GM18873 (cell line): Measurements from ENCODE around the gene IKZF2.

ENCODE experiments used
- ATAC-seq: cut with Tn5 transposase; IDR thresholded peaks from one replicate; pipeline ENCODE4 v1.9.1; 2021; ENCODE audit warnings: mild to moderate bottlenecking, moderate library complexity, moderate number of reproducible peaks; ENCODE audit not compliant: unreplicated experiment, low FRiP score

The IKZF2 gene

DNA sequence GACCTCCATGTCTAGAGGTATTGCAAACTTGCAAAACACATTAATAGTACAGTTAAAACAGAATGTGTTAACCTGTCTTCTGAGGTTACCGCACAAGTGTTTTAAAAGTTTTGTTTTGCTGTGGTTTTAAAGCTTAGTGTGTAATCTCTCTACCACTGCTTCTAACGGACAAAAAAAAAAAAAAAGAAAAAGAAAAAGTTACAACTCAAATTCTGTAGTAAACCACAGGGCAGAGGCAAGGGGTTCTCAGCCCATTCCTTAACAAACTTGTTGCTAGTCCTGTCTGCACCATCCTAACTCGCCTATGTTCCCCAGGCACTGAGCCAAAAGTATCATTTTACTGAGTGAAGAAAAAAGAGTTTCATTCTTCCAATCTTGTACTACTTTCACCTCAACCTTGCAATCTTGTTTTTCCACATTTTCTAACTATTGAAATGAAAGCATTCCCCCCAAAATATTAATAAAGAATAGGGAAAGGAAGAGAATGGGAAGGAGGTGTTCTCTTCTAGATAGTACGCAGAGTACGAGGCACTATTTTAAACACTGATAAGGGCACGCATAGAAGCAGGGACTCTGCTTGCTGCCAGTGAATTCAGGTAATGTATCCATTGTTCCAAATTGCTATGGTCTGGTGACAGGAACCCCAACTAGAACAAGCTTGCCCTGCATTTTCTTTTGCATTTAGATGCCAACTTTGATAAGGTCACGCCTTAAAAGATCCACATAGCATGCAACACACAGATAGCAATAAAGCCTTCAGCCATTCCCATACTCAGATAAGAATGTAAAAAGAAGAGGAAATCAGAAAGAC lies 47.1 kb downstream of the IKZF2 start:
- ATAC-seq, result no peak

DNA sequence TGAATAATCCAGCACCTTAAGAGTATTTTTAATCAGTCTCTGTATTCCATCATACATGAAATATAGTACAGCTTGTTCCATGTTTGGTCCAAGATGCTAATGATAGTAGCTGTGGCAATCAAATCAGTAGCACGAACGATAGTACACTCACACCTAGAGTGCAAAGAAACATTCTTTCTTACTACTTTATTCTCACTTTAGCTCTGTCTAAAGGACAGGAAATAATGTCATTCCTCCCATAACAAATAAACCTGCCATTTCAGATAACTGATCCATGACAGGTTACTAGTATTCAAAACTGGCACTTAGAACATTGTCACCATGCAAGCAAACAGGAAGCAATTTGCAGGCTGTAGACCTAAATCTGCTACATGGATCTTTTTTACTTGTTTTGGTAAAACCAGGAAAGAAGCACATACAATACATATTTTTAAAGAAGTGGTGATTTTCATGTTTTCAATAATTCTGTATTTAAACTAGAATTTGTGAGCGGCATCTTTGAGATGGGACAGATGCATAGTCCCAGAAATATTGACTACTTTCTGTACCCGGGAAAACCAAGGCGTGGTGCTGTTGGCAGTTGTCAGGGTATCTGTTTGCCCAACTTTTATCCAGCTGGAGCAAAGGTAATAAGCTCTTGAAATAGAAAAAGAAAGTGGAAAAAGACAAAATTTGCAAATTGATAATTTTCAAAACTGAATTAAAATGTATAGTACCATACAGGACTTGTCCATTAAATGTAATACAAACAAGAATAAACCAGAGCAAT lies 49.5 kb downstream of the IKZF2 start:
- no peak for ATAC-seq

DNA sequence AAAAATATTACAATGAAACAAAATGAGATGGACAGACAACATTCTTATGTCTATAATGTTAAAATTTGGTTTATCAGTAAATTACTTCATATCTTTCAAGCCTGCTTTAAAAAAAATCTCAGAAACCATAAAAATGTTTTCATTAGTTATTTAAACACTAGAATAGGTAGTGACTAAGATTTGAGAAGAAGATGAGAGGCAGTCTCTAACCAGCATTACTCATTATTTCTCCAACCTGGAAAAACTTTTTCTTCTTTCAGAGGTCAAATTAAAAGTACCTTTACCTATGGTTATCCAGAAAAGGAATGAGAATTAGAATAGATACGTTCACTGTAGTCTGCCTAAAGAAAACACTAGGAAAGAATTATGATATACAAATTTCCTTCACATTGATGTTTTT lies 50.3 kb downstream of the IKZF2 start:
- no peak for ATAC-seq

DNA sequence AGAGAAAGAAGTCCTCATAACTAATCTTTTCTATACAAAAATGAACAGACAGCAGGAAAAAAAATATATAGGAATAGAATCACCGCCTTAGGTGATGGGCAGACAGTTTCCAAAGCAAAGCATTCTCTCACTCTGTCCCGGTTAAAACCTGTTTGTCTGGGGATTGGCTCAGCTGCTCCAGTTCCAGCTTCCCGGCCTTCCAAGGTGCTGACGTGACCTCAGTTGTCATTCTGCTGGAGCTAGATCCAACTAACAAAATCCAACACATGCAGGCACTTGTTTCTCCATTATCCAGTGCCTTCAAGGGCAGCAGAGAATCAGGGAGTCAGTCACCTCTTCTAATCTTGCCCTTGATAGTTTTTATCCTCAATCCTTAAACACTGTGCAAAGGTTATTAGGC lies 52.8 kb downstream of the IKZF2 start:
- ATAC-seq, result no peak

DNA sequence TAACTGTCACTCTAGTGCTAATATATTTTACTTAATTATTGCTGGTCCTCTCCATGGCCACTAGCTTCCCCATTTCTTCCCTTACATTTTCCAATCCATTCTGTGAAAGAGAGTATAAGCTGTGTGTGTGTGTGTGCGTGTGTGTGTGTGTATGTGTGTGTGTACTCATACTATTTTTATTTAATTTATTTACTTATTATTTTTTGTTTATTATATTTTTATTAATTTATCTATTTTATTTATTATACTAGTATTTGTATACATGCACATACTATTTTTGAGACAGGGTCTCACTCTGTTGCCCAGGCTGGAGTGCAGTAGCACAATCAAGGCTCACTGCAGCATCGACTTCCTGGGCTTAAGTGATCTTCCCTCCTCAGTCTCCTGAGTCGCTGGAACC lies 59.6 kb downstream of the IKZF2 start:
- no peak for ATAC-seq

DNA sequence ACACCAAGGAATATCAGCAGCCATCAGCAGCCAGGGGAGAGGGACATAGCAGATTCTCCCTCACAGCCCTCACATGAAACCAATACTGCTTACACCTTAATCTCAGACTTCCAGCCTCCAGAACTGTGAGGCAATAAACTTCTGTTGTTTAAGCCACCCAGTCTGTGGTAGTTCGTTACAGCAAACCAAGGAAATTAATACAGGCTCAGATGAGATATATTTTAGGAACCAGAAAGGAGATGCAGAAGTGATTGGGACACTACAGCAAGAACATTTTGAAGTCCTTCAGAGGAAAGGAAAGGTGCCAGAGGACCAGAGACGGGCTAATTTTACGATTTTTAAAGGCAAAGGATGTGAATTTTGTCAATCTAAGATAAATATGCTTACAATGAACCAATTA lies 60.6 kb downstream of the IKZF2 start:
- no peak for ATAC-seq

DNA sequence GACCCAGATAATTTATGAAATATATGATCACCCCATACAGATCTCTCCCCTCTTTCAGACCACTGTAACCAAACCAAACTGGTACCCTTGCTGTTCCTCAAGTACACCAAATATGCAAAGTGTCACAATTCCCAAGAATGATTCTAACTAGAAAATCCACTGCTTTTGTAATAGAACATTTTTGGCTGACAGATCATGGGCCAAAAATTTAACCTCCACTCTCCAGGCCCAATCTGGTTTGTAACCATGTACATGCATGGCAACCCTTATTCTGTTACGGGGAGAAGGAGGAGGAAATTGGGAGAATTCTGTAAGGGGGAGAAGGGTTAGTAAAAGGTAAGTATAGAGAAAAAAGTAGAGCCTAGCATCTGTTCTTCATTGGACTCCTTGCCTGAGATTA lies 62.0 kb downstream of the IKZF2 start:
- no peak for ATAC-seq

DNA sequence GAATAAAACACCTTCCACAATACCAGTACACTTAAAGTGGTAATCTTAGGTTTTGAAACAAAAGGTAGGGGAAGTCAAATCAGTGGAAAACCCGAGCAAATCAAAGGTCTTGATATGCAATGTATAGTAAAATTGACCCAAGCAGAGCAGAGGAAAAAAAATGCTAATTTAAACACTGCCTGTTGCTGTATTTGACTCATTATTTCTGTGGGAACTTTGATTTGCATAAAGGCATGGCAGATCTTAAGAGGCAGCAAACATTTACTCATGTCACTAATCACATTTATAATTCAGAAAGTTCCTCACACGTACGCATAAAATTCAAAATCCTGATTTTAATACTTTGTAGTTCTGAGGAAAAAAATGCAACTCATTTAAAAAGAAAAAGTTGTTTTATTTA lies 64.4 kb downstream of the IKZF2 start:
- no peak for ATAC-seq

DNA sequence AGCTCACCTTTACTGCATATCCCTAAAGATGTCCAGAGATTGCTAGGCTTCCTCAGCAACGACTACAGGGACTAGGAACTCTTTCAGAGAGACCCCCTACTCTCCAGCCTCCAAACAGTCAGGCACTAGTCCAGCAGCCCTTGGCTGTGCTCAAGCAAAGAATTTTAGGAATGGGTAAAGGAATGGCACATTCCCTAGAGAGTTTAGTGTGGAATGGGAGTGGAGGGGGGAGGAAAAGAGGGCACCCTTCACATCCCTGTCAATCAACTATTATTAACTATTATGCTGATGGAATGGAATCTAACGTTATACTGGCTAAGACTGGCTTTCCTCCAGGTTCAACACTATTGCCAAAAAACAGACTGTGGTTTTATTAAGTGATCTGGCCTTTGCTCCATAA lies 64.8 kb downstream of the IKZF2 start:
- ATAC-seq, result no peak

DNA sequence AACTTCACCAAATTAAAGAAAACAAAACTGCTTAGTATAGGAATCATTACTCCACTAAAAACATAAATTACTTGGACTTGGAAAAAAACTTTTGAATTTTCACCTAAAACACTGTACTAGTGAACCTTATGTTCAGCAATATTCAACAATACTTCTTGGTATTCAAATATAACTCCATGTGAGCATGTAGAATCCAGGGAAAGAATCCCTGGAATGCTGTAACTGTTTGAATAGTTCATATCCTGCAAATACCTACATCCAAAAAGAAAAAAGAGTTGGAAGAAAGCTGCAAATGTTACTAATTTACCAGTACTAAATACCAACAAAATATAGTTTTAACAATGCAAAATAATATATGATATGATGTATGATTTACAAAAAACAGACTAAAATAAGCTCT lies 65.4 kb downstream of the IKZF2 start:
- ATAC-seq, result no peak

DNA sequence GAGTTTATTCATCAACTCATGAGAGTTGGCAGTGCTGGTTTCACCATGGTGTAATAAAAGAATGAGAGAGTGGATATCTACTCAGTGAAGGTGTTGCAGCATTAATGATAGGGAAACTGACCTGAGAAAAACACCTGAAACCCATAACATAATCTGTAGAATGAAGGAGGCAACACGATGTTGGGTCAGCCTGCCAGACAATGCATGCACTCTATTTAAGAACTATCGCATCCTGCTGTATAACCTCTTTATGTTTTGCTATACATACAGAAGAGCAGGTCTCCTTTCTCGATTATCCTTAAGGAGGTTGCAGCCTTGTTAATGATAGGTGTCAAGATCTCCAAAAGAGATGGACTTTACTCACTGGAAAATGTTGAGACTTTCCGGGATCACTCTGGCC lies 65.9 kb downstream of the IKZF2 start:
- no peak for ATAC-seq

DNA sequence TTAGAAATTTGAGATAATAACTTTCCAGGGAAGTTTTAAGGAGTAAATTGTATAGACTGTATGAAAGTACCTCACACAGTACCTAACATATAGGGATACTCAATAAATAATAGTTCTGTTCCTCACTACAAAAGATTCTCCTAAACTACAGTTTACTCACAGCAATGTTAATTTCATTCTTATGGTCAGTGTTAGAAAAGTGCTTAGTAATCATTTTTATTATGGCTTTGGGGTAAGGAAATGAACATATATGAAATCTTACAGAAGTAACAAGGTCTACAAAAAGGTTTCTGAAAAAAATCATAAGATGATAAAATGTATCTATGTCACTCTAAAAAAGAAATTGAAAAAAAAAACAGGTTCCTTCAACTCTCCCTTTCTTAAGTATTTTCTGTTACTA lies 67.2 kb downstream of the IKZF2 start:
- ATAC-seq, result no peak

DNA sequence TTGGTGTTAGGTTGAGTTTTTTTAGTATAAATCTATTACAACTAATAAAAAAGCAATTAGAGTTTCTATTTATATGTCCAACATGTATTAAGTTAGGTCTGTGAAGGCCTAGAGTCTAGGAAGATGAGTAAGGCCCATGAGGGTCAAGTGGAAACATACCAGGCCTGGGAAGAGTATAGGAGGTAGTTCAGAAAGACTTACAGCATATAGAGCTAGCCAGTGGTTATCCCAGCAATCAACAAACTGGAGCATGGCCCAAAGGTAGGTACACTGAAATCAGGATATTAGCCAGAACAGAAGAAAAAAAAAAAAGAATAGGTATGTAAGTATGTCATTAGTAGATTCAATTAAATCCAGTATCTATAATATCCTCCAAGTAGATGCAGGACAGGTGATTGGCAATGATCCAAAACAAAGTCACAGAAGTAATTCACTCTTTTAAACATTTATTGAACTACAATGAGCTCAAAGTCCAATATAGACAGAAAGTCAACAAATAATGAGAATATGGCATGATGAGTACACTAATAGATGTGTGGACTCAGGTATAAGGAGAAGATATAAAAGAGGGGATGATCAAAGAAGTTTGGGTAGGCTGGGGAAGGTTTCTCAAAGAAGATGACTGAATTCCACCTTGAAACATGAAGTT lies 70.3 kb downstream of the IKZF2 start:
- ATAC-seq, result no peak

DNA sequence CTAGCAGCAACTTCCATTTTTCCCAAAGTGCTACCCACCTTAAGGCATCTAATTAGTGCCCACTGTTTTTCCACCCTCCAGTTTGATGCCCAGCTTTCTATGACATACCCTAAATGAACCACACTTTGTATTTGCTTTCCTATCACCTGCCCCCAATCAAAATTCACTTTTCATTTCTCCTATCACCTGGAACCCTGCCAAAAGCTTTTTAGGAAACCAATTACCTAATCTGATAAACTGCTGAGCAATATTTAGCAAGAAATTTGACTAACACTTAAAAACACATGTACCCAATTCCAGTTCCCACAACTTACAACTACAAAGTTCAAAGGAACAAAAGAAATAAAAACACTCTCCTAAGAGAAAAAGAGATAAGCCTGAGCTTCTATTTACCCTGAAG lies 71.7 kb downstream of the IKZF2 start:
- no peak for ATAC-seq

DNA sequence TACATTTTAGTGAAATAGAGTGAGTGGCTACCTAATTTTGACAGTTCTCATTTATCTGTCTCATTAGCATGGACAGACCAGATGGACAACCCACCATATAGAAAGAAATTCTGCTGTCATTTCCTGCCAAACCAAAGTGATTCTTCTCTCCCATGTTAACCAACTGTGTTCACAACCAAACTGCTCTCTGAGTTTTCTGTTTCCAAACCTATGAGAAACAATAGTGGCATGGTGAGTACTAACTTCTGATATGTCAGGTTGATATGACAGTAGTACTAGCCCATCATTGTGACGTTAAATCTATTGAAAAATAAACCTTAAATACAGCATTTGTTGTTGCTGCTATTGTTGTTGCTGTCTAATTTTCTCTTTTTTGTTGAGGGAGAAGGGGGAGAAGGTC lies 72.7 kb downstream of the IKZF2 start:
- ATAC-seq, result no peak

DNA sequence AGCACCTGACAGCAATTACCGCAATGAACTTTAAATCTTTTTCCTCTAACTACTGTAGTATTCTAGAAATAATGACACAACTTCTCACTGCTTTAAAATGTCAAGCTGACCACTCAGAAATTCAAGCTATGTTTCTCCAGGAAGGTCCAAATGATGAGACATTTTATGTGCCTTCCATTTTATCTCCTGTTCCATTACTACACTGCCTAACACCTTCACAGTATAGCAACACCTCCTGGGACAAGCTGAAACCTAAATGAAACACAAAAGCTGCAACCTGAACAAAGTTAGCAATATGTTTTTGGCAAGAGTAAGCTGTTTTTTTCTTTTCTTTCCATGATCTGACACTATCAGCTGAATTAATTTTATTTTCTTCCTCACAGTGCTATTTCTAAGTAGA lies 81.9 kb downstream of the IKZF2 start:
- no peak for ATAC-seq

DNA sequence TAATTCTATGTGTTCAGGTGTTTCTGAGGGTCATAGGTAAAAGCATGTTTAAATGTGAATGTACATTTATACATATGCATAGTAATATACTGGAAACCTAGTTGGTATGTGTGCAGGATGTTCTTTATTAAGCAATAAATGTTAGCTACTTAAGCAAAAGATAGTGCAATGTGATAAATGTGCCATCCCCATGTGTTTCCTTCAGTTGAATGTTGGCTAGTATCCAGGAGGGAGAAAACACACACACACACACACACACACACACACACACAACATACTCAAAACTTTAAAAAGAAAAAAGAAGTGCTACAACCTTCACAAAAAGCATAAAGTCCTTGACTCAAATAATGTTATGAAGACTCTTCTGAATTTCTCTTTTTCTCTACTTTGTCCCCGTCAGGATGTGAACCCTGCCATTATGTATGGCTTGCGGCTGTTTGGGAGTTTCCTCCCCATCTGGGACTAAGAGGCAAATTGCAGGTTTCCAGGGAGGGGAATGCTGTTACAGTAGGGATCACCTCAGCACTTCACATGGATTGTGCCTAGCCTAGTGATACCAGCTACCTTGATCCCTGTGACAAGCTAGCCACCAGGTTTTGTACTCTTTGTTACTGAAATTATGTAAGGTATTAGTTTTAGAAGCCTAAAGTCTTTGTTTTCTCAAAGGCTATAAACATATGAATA lies 82.6 kb downstream of the IKZF2 start:
- ATAC-seq, result no peak

DNA sequence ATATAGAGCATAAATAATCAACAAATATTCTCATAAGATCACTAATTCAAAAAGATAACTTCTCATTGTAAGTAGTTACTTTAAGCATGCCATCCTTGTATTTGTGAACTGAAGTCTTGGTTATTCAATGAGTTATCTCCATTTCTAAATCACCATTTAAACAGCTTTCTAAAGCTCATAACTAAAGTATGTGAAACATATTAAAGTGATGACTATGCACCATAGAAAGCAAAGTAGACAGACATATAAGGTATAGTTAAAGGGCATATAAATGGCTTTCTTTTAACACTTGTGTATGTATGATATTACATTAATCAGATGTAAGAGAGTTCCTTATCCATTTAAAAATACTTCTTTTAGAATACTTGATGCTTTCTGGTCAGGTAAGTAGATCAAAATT lies 83.5 kb downstream of the IKZF2 start:
- ATAC-seq, result no peak

DNA sequence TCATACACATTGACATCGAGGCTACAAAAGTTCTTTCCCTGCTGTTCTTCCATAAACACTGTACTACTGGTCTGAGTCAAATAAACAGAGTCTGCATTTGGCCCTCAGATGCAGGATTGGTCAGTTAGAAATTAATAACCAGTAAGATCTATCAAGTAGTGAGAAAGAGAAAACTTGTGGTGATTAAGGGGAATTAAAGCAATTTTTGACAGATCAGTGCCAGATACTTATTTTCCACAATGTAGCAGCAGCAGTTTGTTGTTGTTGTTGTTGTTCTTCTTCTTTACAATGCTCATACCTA lies 85.0 kb downstream of the IKZF2 start:
- no peak for ATAC-seq

DNA sequence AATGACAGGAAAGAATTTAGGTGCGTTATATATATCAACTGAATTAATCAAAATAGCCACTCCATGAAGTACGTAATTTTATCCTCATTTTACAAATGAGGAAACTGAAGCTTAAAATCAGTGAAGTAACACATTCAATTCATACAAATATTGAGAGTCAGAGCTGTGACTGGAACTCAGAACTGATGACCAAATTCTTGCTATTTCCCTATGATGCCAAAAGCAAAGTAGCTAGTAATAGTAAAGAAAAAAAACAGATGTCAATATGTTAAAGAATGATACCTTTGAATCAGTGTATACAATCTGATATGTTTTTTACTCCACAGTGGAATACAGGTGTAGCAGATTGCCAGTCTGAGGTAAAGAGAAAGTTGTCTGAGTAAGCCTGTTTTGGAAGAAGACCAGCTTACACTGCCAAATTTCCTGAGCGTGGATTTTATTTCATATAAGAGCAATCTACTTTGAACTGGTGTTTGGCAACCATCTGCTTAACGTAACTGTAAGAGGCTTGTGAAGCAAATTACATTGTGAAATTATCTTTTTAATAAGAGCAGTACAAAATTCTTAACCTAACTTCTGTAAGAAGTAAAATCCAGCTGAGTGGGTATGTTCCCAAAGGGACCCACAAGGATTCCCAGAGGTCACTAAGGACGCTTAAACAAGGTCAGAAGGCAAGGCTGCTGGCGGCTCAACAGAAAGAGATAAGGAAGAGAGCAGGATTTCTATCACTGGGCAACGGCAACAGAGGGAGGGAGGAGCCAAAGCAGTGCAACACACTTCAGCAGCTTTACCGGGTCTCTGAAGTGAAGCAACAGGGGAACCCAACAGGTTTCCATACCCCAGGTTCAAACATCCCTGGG lies 85.6 kb downstream of the IKZF2 start:
- ATAC-seq, result no peak
